HG02678 (cell line): ENCODE measurements around the gene TRUB2.

Source experiments
- ATAC-seq: cut with Tn5 transposase; IDR thresholded peaks from one replicate; pipeline ENCODE4 v1.9.1; 2021; ENCODE audit warnings: mild to moderate bottlenecking, moderate library complexity; ENCODE audit not compliant: unreplicated experiment

The TRUB2 gene

DNA sequence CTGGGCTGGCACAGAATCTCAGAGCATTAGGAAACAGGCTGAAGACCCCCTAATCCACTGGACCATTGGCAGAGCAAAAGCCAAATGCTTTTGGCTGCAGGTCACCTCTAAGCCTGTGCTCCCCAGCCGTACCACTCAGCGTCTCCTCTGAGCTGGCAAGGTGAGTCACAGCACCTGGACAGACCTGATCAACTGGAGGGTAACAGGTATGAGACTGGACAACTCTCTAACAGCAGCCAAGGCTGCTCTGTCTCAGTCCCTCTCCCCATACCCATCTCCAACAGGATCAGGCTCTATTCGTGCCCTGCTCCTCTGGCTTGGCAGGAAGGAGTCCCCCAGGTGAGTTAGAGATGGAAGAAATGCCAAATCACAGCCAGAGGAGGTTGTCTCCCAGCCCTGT is 51.1 kb downstream of the TRUB2 start:
- no peak for ATAC-seq

DNA sequence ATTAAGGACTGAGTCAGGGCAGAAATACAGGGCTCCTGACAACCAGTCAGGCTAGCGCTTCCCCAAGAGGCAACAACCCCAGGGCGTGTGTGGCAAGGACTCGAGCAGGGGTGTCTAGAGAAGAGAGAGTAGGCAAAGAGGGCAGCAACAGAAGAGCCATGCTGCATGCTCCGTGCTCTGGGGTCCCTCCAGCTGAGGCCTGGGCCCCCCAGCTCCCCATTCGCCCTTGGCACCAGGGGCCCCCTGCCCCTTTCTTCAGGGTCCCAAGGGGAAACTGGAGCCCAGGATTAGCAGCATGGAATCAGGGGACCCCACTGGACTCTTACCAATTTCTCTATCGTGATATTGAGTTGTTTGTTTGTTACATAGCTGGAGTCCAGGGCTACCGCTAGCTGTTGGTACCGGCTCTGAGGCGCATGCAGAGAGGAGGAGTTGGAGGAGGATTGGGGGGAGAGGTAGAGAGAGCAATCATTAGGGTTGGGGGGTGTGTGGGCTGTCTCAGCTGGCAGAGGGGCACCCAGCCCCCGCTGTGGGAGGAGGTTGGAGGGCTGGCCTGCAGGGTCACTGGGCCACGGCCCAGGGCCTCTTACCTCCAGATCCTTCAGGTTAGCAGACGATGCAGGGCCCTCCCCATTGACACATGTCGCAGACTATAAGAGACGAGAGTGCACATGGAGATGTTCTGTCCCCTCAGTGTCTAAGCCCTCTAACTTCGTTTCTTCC is 55.2 kb downstream of the TRUB2 start:
- no peak for ATAC-seq

DNA sequence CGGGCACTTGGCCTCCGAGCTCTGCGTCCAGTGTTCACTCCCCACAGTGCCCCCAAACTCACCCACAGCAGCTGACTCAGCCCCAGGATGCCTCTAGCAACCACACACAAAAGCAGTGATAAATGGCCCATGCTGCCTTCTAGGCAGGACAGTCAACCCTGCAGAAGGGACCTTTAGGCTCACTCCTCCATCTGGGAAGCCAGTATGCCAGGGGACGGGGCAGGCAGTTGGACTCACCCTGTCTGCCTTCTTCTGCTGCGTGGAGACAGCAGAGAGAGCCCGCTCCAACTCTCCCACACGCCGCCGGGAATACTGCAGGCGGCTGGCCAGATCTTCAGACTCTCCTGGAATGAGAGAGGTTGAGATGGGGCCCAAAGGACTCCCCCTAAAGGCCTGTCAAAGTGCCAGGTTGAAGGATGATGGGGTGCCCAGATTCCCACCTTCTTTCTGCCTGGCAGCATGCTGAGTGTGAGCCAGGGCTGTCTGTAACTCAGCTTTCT is 56.8 kb downstream of the TRUB2 start:
- no peak for ATAC-seq

DNA sequence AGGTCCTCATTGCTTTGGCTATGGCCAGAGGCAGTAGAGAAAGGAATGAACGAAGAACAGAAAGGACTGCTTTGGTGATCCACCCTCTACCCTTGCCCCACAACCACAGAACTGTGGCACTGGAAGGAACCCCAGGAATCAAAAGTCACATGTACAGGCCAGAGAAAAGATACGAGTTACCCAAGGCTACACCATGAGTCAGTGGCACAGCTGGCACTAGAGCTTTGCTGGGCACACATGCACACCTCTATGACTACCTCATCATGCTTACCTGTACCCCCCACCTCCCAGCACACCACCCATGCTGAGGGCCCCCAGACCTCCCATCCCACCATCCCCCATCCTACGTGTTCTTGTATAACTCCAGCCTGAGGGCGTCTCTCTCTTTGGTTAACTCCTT is 59.6 kb downstream of the TRUB2 start:
- ATAC-seq = no peak

DNA sequence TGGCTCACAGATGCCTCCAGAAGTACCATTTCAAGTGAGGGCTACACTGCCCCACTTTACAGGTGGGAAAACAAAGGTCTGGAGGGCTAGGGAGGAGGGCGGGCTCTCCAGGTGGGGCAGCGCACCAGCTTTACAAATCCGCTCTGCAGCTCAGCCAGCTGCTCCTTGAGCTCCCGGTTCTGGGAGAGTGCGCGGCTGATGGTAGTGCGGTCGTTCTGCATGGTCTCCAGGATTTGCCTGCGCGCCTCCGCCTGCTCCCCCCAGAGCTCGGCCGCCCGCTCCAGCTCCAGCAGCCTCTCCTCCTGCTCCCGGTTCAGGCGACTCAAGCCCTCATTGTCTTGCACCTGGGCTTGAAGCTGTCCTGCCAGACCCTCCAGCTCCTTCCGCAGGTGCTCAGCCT is 61.9 kb downstream of the TRUB2 start:
- ATAC-seq = no peak

DNA sequence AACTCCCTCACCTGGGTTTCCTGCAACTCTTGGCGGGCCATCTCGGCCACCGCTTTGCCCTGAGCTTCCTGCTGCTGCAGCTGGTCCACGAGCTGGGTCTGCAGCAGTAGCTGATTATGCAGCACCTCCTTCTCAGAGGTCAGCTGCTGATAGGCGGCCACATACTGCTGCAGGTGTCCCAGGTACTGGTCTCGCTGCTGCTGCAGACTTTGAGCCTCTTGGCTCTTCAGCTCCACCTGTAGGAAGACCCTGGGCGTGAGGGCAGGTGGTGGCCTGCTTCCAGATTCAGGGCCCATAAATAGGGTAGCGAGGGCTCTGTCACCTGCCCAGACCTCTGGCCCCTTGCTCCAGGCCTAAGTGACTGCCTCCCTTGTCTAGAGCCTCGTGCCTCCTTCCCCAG is 63.1 kb downstream of the TRUB2 start:
- no peak for ATAC-seq

DNA sequence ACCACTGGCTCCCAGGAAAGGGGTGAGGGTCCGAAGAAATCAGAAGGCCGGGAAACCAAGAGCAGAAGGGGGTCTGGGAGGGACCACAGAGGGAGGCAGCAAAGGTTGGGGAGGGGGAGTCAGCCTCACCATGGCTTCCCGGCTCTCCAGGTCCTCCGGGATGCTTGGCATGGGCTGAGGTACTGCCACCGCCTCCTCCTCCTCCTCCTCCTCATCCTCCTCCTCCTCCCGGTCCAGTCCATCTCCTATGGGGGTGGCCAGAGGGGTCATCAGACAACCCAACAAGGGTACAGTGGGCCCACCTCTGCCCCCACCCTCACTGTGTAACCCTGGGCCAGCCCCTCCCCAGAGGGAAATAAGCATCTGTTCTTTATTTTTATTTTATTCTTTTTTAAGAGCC is 63.9 kb downstream of the TRUB2 start:
- ATAC-seq = no peak

DNA sequence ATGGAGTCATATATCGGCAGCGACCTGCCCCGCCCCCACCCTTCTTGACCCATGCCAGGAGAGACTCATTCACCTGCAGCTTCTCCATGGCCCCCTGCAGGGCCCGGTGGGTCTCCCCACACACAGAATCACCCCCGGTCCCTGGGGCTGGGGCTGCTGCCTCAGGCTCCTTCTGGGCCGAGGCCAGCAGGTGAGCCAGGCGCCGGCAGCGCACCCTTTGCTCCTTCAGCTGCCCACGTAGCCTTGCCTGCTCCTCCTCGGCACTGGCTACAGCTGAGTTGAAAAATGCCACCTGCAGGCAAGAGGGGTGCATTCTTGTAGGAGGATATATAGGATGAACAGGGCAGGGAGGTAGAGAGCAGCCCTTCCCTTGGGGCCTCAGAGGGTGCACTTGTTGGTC is 64.3 kb downstream of the TRUB2 start:
- ATAC-seq = no peak

DNA sequence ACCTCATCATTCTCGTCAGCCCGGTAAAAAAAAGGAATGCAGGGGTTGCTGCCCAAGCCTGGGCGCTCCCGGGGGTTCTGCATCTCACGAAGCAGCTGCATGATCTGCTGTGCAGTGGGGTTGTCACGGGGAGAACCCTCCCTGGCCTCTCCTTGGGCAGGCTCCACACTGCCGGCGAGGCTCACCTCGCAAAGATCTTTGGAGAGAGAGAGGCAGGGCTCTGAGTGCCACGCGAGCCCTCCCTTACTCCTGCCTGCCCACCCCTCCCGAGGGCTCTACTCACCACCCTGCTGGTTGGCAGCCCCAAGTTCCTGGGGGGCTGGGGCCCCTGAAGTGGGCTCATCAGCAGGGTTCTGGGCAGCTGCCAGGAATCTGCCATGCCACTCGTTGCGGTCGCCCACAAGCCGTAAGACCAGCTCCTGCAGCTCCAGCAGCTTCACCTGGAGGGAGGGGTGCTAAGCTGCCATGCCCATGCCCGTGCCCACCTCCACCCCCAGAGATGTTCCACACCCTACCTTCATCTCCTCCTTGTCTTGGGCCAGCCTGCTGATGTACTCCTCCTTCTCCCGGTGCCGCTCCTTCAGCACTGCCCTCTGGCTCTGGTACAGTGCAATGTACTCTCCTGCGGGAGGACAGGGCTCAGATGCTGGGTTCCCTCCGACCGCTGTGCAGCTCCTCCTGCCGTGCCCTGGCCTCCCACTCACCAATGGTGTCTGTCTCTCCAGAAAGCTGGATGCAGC is 65.0 kb downstream of the TRUB2 start:
- ATAC-seq = no peak
